Kidney glomerular epithelial cell (primary cell): Measurements from ENCODE around the gene RAB4B.
"Not testable (repeated sequence)": the region's sequence is repeated elsewhere in the genome, so short reads cannot be mapped to it uniquely, and the experiment has no call there.

Experiments
- DNase-seq: peaks from one replicate; lab custom pipeline; 2025; lab: John Stamatoyannopoulos, UW

The RAB4B gene

DNA sequence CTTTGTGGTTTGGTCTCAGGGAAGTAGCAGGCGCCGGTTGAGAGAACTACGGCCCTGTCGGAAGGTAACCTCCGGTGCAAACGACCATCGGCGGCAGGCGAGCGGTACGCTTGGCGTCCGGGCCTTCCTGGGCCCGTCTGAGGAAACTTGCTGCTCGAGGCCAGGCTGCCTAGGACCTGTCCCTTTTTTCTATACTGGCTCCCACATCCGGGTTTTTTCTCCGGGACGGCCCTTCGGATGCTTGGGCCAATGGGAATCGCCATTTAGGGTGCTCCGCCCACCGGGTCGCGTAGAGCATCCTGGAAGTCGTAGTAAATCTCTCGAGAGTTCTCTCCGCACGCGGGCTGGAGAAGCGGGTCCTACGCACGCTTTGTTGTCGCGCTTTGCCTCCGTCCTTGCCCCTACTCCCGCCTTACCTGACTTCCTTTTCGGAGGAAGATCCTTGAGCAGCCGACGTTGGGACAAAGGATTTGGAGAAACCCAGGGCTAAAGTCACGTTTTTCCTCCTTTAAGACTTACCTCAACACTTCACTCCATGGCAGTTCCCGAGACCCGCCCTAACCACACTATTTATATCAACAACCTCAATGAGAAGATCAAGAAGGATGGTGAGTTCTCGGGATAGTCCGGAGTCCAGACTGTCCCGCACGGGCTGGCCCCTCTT, 27.0 kb upstream of the RAB4B start, which contains the start of gene SNRPA:
Gene SNRPA (plus strand): TSS at position 330 of the 664 bp plus-strand sequence. CDS start 206 bp downstream, at position 536.
- DNase-seq, result peak; percentile 97

- DNase-seq, result no peak
Measured at GRCh38 chr19:40752257-40752781, 25.7 kb upstream of the RAB4B start.

DNA sequence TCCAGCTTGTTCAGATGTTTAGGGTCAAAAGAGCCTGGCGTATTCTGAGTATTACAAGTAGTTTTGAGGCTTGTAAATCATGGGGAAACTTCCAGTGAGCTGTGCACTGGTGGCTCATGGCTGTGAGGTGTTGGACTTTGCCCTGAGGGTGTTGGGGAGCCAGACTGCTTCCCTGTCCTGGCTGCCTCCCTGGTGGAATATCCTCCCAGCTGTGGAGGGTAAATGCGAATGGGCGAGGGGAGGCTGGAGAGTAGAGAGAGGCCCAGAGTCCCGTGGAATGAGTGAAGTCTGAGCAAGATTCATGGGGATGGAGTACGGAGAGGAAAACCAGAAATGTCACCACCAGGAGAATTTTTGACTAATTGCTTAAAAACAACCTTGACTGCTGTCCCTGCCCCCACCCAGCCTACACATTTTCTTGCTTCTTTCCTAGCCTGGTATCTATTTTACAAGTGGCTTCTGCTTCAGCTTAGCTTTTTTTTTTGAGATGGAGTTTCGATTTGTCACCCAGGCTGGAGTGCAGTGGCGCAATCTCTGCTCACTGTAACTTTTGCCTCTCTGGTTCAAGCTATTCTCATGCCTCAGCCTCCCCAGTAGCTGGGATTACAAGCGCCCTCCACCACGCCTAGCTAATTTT, 23.3 kb upstream of the RAB4B start:
- DNase-seq, result no peak

GRCh38 chr19:40755248-40755624, 22.8 kb upstream of the RAB4B start:
- no peak for DNase-seq

GRCh38 chr19:40755791-40756190, 22.3 kb upstream of the RAB4B start:
- no peak for DNase-seq

GRCh38 chr19:40756502-40757110, 21.4 kb upstream of the RAB4B start:
- no peak for DNase-seq

DNA sequence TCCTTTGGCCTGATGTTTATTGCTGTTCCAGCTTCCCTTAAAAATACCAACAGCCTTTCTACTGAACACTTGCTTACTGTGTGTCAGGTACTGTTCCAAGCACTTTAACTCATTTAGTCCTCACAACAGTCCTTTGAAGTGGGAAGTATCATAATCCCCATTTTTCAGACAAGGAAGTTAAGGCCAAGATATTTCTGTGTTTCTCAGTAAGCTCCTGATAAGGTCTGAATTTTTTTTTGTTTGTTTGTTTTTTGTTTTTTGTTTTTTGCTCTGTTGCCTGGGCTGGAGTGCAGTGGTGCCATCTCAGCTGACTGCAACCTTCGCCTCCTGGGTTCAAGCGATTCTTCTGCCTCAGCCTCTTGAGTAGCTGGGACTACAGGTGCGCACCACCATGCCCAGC, 19.6 kb upstream of the RAB4B start:
- DNase-seq, result no peak

GRCh38 chr19:40759352-40759751, 18.7 kb upstream of the RAB4B start:
- no peak for DNase-seq

- no peak for DNase-seq
Measured at GRCh38 chr19:40762754-40763470, 15.1 kb upstream of the RAB4B start.

DNA sequence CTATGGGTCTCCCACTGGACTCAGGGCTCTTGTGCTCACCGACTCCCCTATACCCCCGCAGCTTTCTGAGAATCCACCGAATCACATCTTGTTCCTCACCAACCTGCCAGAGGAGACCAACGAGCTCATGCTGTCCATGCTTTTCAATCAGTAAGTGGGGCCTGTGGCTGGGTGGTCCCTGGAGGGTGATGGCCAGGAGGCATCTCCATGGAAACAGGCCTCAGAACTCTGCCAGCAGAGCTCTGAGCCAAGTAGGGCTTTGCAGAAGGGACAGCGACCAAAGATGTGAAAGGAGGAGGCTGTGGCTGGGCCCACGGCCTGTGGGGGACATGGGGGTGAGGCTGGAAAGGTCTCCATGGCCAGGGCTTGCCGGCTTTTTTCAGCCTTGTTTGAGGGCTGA, 14.5 kb upstream of the RAB4B start:
- DNase-seq, result no peak

- DNase-seq, result no peak
Measured at GRCh38 chr19:40763963-40764362, 14.1 kb upstream of the RAB4B start.

GRCh38 chr19:40766385-40766784, 11.7 kb upstream of the RAB4B start:
- not testable (repeated sequence) for DNase-seq

DNA sequence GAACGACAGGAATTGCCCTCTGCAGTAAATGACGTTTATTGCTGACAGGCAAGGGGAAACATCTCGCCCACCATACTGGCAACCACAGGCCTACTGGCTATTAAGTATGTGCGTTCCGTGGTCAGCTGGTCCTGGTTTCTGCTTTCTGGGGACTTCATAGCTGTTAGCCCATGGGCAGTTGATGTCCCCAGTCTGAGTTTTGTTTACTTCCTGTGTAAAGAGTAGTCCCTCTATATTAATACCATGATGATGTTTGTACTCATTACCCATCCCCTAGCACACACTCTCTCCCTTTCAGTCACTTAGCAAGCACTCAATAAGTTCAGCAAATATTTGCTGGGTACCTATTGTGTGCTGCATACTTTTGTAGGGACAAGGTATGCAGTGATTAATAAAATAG, 9.2 kb upstream of the RAB4B start:
- DNase-seq, result no peak

- DNase-seq, result not testable (repeated sequence)
Measured at GRCh38 chr19:40771101-40771862, 6.8 kb upstream of the RAB4B start.

DNA sequence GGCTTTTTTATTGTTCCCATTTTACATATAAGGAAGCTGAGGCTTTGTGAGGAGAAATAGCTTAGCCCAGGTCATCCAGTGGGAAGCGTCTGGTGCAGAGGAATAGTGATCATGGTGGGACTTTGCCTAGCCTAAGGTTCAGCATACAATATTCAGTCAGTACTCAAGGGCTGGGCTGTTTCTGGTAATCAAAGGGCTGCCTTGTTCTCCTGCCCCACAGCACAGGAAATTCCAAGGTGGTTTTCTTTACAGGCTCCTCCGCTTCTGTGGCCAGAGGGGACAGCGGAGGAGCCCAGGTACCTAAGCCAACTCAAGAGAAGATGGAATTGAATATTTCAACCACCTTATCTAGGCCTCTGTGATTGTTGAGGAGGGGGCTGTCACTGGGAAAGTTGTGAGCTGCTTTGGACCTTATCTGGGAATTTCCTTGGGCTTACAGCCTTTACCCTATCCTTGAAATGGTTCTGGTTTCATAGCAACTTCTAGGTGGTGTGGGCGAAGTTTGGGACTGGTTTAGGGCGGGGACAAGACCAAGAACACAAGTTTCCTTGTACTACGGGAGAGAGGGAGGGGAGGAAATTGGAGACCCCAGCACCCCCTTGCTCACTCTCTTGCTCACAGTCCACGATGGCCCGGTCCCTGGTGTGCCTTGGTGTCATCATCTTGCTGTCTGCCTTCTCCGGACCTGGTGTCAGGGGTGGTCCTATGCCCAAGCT, 3.0 kb upstream of the RAB4B start, which contains the start of gene MIA:
Gene MIA (plus strand): TSS at position 606 of the 716 bp plus-strand sequence. CDS start 22 bp downstream, at position 628.
- no peak for DNase-seq

GRCh38 chr19:40775632-40776022, 2.4 kb upstream of the RAB4B start:
- DNase-seq, result no peak

- DNase-seq, result no peak
Measured at GRCh38 chr19:40776364-40776763, 1.7 kb upstream of the RAB4B start.

DNA sequence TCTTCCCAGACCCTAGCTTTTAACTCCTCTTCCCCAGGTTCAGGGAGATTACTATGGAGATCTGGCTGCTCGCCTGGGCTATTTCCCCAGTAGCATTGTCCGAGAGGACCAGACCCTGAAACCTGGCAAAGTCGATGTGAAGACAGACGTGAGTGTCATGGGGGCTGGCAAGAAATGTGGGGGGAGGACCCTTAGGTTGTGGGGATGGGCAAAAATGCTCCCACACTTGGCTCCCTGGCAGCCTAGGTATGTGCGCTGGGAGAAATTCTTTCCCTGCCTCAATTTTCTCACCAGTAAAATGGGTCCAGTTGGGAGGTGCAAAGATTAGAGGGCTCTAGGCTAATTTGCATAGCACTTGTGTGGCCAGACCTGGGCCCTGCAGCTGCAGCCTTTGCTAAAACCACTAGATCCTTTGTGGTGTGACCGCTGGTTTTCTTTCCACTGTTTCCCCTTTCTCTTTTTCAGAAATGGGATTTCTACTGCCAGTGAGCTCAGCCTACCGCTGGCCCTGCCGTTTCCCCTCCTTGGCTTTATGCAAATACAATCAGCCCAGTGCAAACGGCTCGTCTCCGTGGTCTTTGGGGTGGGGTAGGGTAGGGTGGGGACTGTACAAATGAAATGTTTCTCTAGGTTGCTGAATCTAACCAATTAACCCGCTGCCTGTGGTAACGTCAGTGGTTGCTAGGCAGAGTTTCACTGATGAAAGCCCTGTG, 959 bp upstream of the RAB4B start:
- DNase-seq, result peak; percentile 87

DNA sequence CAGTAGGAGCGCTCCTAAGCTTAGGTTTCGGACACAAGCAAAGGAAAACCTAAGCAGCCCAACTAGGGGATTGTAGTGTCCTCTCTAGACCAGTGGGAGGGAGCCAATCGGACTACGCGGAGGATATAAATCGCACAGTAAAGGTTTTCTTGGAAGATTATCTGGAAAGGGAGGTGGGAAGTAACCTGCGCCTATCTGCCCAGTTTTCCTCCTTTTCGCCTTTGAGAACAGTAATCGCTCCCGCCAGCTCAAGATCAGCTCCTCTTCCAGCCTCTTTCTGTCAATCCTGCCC, 456 bp upstream of the RAB4B start:
- DNase-seq, result no peak

DNA sequence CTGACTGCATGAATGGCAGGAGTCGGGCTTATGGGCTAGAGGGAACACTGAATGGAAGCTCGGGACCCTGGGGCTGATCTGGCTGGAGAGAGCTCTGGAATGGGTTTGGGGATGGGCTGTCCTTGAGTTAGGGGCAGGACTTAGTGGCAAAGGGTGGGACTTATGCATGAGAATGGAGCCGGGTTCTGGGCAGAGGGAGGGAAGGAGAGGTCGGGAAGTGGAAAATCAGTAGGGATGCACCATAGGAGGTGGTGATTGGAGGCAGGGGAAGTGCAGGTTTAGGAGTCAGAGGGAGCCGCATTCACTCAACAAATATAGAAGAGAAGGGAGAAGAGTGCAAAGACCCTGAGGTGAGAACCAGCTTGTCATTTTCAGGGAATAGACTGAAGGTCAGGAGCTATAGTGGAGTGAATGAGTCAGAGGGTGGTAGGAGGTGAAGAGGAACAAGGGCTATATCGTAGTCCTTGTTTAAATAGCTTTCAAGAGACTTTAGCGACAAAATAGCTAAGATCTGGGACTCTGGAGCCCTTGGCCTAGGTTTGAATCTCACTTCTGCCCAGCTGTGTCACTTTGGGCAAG, 748 bp downstream of the RAB4B start:
- DNase-seq, result peak; percentile 38
